GM13976 (cell line): ENCODE measurements around the gene KCNQ1.

Source experiments
- DNase-seq: peaks from one replicate; pipeline ENCODE4 v3.0.0; 2012; ENCODE audit warnings: low spot score
- CTCF ChIP-seq: IDR thresholded peaks from 2 replicates; pipeline ENCODE4 v1.5.1; 2012; ENCODE audit warnings: borderline replicate concordance, mild to moderate bottlenecking; ENCODE audit not compliant: insufficient read depth; ENCODE audit errors: extremely low read depth, missing control alignments, control extremely low read depth
- in situ Hi-C: fragments of 300-500 bp; cut with MboI; formaldehyde crosslinking; loops from one replicate; pipeline ENCODE4 v1.12.0; 2022; ENCODE audit warnings: low sequenced_read_pairs, mixed read lengths, inconsistent platforms; ENCODE audit not compliant: unreplicated experiment

KCNQ1 gene

GRCh38 chr11:2741377-2742131 lies 296.7 kb downstream of the KCNQ1 start:
- no peak for DNase-seq
- in situ Hi-C loops, result loop anchor here (25.0 kb wide), 1 partner anchor 104 kb away; no protein-coding TSS in a partner anchor
- no peak for TF ChIP-seq CTCF

- in situ Hi-C loops, result loop anchor here (25.0 kb wide), 1 partner anchor 105 kb away; no protein-coding TSS in a partner anchor
- TF ChIP-seq CTCF, result no peak
- DNase-seq, result no peak
Observed at GRCh38 chr11:2742201-2742600, 297.4 kb downstream of the KCNQ1 start.

DNA sequence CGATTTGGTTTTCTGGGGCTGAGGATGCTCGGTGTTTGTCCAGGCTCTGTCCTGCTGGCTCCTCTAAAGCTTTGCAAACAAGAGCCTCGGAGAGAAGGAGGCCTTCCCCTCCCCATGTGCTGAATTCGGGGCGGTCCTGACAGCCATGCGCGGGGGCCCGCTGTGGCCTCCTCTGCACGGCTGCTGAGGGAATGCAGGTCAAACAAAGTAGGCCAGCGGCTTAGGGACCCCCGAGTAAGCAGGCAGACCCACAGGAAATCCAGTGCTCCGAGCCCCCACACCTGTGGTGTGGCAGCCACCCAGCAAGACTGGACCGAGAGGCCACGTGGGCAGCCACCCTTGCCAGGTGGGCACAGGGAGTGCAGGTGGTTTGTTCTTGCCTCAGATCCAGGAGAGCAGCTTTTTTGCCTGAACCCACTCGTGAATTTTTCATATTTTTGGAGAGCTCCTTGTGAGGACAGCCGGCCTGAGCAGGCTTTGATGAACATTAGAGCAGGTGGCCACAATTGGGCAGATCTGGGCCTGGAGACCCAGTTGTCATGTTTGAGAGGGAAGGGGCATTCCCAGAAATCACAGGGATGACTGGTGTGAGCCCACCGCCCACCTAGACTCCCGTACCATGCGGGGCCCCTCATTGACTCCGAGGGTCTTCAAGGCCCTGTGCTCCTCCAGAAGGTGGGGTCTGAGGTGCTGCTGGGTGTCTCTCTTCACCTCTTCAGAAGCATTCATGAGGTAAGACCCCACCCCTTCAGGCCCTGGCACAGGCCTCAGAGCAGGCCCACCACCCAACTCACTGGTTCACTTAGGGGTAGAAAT lies 298.0 kb downstream of the KCNQ1 start:
- in situ Hi-C loops, result loop anchor here (25.0 kb wide), 1 partner anchor 106 kb away; no protein-coding TSS in a partner anchor
- no peak for DNase-seq

DNA sequence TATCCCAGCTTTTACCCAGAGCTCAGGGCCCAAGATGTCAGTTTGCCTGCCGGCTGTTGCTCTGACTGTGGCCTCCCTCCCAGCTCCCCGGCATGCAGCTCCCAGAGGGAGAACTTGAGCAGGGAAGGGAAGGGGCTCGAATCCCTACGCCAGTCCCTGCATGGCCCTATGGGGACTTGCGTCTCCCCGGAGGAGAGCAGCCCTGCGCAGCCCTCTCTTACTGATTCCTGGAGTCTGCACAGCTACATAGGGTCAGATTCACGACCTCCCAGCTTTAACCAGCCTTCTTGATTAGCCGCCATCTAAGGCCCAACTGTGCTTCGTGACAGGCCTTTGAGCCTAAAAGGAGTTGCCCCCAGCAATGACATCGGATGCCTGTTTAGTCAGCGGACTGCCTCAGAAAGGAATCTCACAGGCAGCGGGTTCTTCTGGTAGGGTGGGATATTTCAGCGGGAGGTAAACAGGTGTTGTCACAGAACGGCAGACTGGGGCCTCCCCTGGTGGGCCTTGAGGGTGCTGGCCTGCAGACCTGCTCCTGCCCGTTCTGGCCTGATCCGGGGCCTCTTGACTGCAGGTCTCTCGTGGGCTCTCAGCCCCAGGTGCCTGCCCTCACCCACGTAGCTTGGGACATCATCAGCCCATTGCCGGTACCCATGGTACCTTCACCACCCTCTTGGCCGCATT lies 298.8 kb downstream of the KCNQ1 start:
- TF ChIP-seq CTCF, result no peak
- no peak for DNase-seq
- in situ Hi-C loops, result loop anchor here (25.0 kb wide), 1 partner anchor 106 kb away; no protein-coding TSS in a partner anchor

More for the DNA sequence above, 298.0 kb downstream of the KCNQ1 start:
- TF ChIP-seq CTCF, result no peak

DNA sequence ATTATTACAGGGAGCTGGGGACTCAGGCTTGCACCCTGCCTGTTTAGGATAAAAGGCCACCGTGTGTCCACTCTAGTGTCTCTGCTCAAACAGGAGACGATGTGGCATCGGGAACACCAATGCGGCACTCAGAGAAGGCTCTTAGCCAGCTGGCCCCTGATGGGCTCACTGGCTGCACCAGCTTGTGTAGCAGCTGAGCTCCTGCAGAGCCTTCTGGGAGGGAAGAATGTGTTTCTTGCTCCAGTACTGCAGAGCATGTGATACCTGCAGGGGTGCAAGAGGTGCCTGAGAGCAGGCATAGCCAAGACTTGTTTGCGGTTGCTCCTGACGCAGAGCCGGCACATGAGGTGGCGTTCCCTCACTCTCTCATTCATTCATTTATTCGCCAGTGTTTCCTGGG lies 299.4 kb downstream of the KCNQ1 start:
- TF ChIP-seq CTCF, result no peak
- DNase-seq, result no peak
- in situ Hi-C loops, result loop anchor here (25.0 kb wide), 1 partner anchor 107 kb away; no protein-coding TSS in a partner anchor

DNA sequence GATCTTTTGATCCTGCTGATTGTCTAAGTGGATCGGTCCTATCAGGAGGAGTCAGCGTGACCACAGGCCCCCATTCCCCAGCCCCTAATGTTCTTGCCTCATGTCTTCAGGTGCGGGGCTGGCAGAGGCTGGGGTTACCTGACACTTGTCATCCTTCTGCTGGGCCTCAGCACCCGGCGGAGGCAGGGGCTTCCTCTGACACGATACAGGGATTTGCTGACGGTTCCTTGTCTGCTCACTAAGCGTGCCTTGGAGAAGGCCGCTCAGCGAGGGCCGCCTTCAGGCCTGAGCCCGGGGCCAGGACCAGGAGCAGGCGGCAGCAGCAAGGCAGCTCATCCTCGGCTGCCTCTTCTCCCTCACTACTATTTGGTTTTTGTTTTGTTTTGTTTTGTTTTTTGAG lies 300.7 kb downstream of the KCNQ1 start:
- no peak for DNase-seq
- in situ Hi-C loops, result loop anchor here (25.0 kb wide), 1 partner anchor 108 kb away; no protein-coding TSS in a partner anchor
- TF ChIP-seq CTCF, result no peak
